Measurements from ENCODE around the gene TAF11L12.
"Not testable (repeated sequence)": the region's sequence is repeated elsewhere in the genome, so short reads cannot be mapped to it uniquely, and the experiment has no call there.

The TAF11L12 gene

DNA sequence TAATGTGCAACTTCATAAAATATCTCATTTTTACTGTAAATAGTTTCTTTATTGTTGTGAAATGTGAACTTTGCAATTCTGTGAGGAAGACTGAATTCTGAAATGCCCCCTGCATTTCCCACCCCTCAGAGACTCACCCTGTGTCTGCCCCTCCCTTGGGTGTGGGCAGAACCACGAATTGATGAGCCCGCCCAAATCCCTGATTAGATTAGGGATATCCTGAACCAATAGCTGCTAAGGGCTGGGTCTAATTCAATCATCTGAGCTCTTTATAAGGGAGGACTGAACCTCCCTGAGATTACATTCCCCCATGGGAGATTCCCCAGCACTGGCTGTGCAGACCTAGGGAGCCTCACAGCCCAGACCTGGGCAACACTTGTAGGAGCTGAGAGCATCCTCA is at the start of gene TAF11L12:
Gene TAF11L12, plus strand, starts transcription at position 301 of the 400 bp plus-strand sequence.
- DNase-seq, ATAC-seq: not testable (repeated sequence)

DNA sequence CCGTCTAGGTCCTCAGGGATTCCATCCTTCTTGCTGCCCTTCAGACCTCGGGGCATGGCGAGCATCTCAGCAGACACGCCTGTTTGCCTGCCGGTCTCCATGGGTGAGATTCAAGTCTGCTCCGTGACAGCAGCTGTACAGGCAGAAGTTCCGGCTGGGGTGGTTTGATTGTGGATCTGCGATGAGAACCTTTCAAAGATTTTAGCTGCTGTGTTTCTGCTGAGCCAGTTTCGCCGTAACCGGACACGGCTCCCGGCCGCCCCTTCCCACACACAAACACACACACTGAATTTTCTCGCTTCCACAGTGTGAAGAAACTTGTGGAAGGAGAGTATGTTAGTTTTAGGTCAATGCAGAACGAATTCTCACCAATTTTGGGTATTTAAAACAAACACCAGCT is 24.5 kb upstream of the TAF11L12 start, which contains the start of gene TAF11L7:
Gene TAF11L7, minus strand, starts transcription at position 101 of the 400 bp plus-strand sequence.
- not testable (repeated sequence) for ATAC-seq, DNase-seq

DNA sequence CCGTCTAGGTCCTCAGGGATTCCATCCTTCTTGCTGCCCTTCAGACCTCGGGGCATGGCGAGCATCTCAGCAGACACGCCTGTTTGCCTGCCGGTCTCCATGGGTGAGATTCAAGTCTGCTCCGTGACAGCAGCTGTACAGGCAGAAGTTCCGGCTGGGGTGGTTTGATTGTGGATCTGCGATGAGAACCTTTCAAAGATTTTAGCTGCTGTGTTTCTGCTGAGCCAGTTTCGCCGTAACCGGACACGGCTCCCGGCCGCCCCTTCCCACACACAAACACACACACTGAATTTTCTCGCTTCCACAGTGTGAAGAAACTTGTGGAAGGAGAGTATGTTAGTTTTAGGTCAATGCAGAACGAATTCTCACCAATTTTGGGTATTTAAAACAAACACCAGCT is 19.3 kb upstream of the TAF11L12 start, which contains the start of gene TAF11L8:
Gene TAF11L8, minus strand, starts transcription at position 101 of the 400 bp plus-strand sequence.
- not testable (repeated sequence) for ATAC-seq, DNase-seq

DNA sequence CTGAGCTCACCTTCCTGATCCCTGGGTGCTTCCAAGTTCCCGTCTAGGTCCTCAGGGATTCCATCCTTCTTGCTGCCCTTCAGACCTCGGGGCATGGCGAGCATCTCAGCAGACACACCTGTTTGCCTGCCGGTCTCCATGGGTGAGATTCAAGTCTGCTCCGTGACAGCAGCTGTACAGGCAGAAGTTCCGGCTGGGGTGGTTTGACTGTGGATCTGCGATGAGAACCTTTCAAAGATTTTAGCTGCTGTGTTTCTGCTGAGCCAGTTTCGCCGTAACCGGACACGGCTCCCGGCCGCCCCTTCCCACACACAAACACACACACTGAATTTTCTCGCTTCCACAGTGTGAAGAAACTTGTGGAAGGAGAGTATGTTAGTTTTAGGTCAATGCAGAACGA is 15.9 kb upstream of the TAF11L12 start, which contains the start of gene TAF11L9:
Gene TAF11L9, minus strand, starts transcription at position 140 of the 400 bp plus-strand sequence.
- DNase-seq, ATAC-seq: not testable (repeated sequence)

DNA sequence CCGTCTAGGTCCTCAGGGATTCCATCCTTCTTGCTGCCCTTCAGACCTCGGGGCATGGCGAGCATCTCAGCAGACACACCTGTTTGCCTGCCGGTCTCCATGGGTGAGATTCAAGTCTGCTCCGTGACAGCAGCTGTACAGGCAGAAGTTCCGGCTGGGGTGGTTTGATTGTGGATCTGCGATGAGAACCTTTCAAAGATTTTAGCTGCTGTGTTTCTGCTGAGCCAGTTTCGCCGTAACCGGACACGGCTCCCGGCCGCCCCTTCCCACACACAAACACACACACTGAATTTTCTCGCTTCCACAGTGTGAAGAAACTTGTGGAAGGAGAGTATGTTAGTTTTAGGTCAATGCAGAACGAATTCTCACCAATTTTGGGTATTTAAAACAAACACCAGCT is 12.5 kb upstream of the TAF11L12 start, which contains the start of gene TAF11L10:
Gene TAF11L10, minus strand, starts transcription at position 101 of the 400 bp plus-strand sequence.
- DNase-seq, ATAC-seq: not testable (repeated sequence)

DNA sequence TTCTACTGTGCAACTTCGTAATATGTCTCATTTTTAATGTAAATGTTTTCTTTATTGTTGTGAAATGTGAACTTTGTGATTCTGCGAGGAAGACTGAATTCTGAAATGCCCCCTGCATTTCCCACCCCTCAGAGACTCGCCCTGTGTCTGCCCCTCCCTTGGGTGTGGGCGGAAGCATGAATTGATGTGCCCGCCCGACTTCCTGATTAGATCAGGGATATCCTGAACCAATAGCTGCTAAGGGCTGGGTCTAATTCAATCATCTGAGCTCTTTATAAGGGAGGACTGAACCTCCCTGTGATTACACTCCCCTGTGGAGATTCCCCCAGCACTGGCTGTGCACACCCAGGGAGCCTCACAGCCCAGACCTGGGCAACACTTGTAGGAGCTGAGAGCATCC is 6.3 kb upstream of the TAF11L12 start, which contains the start of gene TAF11L11:
Gene TAF11L11, plus strand, starts transcription at position 304 of the 400 bp plus-strand sequence.
- DNase-seq, ATAC-seq: not testable (repeated sequence)

DNA sequence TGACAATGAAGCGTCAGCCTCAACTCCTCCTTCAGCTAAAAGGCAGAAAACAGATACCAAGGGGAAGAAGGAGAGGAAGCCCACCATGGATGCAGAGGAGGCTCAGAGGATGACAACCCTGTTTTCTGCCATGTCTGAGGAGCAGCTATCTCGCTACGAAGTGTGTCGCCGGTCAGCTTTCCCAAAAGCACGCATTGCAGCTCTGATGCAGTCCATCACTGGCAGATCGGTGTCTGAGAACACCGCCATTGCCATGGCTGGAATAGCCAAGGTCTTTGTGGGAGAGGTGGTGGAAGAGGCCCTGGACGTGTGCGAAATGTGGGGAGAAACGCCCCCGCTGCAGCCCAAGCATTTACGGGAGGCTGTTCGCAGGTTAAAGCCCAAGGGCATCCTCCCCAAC is 5.2 kb upstream of the TAF11L12 start:
- ATAC-seq (no peak), DNase-seq (no peak)

DNA sequence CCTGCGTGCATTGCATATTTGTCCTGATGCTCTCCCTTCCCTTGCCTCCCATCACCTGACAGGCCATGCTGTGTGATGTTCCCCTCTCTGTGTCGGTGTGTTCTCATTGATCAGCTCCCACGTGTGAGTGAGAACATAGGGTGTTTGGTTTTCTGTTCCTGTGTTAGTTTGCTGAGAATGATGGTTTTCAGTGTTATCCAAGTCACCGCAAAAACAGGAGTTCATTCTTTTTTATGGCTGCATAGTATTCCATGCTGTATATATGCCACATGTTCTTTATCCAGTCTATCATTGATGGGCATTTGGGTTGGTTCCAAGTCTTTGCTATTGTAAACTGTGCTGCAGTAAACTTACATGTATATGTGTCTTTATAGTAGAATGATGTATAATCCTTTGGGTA is 2.7 kb upstream of the TAF11L12 start:
- not testable (repeated sequence) for ATAC-seq, DNase-seq

DNA sequence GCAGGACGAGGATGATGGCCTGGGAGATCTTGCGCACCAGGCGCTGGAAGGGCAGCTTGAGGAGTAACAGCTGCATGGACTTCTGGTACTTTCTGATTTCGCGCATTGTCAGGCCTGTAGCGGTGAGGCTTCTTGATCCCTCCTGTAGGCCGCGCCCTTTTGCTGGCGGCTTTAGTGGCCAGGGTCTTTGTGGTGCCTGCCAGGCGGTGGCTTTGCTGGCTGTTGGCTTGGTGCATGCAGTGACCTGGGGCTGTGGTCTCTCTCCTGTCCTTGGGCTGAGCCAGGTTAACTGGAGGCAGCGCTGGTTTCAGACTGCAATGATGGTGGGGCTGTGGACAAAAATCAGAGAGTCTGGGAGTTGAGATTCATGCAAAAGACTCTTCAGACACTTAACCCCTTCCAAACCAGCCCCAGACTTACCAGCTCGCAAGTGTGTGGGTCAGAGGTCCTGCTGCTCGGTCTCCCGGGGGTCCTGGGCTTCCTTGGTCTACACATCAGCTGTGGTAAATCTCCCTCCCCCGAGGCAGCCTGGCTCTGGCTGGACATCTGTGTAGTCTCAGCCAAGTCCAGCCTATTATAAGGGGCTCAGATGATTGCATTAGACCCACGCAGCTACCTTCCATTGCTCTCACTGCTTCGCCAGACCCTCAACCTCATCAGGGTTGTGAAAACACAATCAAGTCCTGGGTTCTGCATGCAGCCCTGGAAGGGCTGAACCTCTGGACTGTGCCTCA is 4.8 kb downstream of the TAF11L12 start:
- DNase-seq (no peak), ATAC-seq (no peak)

DNA sequence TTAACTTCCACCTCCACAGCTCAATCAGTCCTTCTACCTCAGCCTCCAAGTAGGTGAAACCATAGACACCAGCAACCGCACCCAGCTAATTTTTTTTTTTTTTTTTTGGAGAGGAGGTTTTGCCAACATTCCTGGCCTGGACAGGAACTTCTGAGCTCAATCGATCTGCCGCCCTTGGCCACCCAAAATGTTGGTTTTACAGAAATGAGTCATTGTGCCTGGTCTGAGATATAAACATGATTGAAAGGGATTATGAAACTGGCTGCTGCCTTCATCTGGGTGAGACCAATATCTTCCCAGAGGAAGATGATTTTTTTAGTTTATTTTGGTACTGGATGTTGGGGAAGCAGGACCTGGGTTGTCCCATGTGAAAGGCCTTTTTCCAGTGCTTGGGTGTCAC is 9.2 kb downstream of the TAF11L12 start:
- no peak for DNase-seq
- ATAC-seq: no peak

DNA sequence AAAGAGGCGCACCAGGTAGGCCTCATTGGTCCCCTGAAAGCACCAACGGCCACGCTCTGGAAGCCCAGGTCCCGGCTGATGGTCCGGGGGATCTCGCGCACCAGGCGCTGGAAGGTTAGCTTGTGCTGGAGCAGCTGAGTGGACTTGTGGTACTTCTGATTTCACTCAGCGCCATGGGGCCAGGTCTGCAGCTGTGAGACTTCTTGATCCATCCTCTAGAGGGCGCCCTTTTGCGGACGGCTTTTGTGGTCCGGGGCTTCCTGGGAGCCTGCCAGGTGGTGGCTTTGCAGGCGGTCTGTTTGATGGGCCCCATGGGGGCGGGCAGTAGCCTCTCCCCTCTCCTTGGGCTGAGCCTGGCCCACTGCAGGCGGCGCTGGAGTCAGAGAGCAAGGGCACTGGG is 10.4 kb downstream of the TAF11L12 start:
- ATAC-seq: no peak

DNA sequence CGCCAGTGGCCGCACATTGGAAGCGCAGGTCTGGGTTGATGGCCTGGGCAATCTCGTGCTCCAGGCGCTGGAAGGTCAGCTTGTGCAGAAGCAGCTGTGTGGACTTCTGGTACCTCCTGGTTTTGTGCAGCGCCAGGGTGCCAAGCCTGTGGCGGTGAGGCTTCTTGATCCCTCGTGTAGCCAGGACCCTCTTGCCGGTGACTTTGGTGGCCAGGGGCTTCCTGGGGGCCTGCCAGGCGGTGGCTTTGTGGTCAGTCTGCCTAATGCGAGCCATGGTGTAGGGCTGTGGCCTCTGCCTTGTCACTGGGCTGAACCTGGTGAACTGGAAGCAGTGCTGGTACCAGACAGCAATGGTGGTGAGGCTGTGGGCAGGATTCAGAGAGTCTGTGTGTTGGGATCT is 15.5 kb downstream of the TAF11L12 start:
- ATAC-seq (no peak), DNase-seq (no peak)

More for the DNA sequence above, 10.4 kb downstream of the TAF11L12 start:
- DNase-seq: no peak

DNA sequence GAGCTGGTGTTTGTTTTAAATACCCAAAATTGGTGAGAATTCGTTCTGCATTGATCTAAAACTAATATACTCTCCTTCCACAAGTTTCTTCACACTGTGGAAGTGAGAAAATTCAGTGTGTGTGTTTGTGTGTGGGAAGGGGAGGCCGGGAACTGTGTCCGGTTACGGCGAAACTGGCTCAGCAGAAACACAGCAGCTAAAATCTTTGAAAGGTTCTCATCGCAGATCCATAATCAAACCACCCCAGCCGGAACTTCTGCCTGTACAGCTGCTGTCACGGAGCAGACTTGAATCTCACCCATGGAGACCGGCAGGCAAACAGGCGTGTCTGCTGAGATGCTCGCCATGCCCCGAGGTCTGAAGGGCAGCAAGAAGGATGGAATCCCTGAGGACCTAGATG is 21.6 kb downstream of the TAF11L12 start, which contains the start of gene TAF11L13:
Gene TAF11L13, plus strand, starts transcription at position 301 of the 400 bp plus-strand sequence.
- ATAC-seq, DNase-seq: not testable (repeated sequence)

DNA sequence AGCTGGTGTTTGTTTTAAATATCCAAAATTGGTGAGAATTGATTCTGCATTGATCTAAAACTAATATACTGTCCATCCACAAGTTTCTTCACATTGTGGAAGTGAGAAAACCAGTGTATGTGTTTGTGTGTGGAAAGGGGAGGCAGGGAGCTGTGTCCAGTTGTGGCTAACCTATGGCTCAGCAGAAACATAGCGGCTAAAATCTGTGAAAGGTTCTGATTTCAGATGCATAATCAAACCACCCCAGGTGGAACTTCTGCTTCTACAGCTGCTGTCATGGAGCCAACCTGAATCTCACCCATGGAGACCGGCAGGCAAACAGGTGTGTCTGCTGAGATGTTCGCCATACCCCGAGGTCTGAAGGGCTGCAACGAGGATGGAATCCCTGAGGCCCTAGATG is 24.0 kb downstream of the TAF11L12 start, which contains the start of gene TAF11L14:
Gene TAF11L14, plus strand, starts transcription at position 301 of the 400 bp plus-strand sequence.
- ATAC-seq (no peak), DNase-seq (no peak)

DNA sequence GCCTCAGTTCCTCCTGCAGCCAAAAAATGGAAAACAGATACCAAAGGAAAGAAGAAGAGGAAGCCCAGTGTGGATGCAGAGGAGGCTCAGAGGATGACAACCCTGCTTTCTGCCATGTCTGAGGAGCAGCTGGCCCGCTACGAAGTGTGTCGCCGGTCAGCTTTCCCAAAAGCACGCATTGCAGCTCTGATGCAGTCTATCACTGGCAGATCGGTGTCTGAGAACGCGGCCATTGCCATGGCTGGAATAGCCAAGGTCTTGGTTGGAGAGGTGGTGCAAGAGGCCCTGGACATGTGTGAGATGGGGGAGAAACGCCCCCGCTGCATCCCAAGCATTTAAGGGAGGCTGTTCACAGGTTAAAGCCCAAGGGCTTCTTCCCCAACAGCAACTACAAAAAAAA is 39.0 kb downstream of the TAF11L12 start:
- not testable (repeated sequence) for ATAC-seq, DNase-seq

DNA sequence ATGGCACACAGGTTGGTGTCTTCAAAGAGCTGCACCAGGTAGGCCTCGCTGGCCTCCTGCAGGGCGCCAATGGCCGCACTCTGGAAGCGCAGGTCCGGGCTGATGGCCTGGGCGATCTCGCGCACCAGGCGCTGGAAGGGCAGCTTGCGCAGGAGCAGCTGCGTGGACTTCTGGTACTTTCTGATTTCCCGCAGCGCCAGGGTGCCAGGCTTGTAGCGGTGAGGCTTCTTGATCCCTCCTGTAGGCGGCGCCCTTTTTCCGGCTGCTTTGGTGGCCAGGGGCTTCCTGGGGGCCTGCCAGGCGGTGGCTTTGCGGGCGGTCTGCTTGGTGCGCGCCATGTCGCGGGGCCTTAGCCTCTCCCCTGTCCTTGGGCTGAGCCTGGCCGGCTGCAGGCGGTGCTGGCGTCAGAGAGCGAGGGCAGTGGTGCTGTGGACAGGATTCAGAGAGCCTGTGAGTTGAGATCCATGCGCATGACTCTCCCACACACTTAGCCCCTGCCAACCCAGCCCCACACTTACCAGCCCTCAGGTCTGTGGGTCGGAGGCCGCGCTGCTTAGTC is 45.1 kb downstream of the TAF11L12 start:
- not testable (repeated sequence) for DNase-seq, ATAC-seq

DNA sequence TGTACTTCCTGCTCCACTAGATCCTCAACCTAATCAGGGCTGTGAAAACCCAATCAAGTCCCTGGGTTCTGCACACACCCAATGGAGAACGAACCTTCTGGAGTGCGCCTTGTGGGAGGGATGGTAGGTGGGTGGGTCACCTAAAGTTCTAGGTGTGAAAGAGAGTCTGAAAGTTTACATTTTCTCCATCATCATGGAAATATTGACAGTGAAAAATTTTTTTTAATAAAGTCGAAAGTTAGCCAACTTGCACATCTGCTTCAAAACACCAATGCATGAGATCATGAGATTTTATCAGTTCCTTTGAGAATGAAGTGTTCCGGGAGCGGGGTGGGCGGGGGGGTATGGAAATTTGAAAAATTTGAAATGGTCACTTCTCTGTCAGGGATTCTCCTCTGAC is 45.7 kb downstream of the TAF11L12 start:
- DNase-seq (no peak), ATAC-seq (no peak)

All from stimulated activated naive CD8-positive, alpha-beta T cell treated with anti-CD3 and anti-CD28 coated beads, Interleukin-15, Interleukin-2, amounts not matched to agents 100 U/mL and 50 U/mL, for 24 hours (primary cell).